Motor neuron (in vitro differentiated cells): ENCODE measurements around the gene FBXW2. TPM values are rescaled to one million over a fixed set of nuclear protein-coding genes. Genes with fewer than 3 reads are reported as not detected.
A peak's percentile ranks its signal among the peaks of the same experiment; 100 is the strongest.

Source experiments
- ATAC-seq, 8 experiments: fragments of 200-7000 bp; cut with Tn5 transposase; replicated peaks in 6 of 8; 2 replicates each; pipeline ENCODE4 v1.8.0; 2021; ENCODE audit warnings: mild to moderate bottlenecking in 8 of 8, moderate library complexity in 8 of 8
- H3K27ac ChIP-seq, 2 donors: fragments of 250-450 bp; sonication (Bioruptor Pico); 2 replicates each; pipeline ENCODE4 v1.9.0; 2021; ENCODE audit warnings: antibody characterized with exemption in 2 of 2, mild to moderate bottlenecking in 2 of 2, moderate library complexity in 1 of 2
- H3K4me1 ChIP-seq, 2 donors: fragments of 250-450 bp; sonication (Bioruptor Pico); replicated peaks in 1 of 2; 2 replicates each; pipeline ENCODE4 v1.6.1; 2021; ENCODE audit warnings: antibody characterized with exemption in 2 of 2, mild to moderate bottlenecking in 2 of 2, moderate library complexity in 1 of 2
- H3K4me3 ChIP-seq, 5 donors: fragments of 250-450 bp; sonication (Bioruptor Pico); 2 replicates each; pipeline ENCODE4 v1.9.0; 2021; ENCODE audit warnings: antibody characterized with exemption in 5 of 5, mild to moderate bottlenecking in 5 of 5, moderate library complexity in 4 of 5
- WGBS, 10 experiments: fragments of 450-650 bp; shearing (Covaris generic); methylation state at CpG; one replicate each; pipeline ENCODE4 v1.0.0; 2022; 5-methylcytosine and 5-hydroxymethylcytosine counted together
- in situ Hi-C, 9 experiments: fragments of 400-800 bp; cut with MboI; loops; one replicate each; pipeline ENCODE4 v1.15.0; 2021; ENCODE audit warnings: low sequenced_read_pairs in 9 of 9, low pct_unique_long_range_greater_than_20kb in 2 of 9; ENCODE audit not compliant: unreplicated experiment in 9 of 9
- total RNA-seq, 8 experiments: library from RNA; unstranded; fragments of 300-600 nt; gene quantifications; 2 replicates each; pipeline versions ENCODE4 v1.2.3 to v1.2.4, GENCODE V29; 2022

Gene FBXW2
- total RNA-seq, 8 experiments from 2014 or later: 13.7 to 72.2 (median 25.4) TPM

DNA sequence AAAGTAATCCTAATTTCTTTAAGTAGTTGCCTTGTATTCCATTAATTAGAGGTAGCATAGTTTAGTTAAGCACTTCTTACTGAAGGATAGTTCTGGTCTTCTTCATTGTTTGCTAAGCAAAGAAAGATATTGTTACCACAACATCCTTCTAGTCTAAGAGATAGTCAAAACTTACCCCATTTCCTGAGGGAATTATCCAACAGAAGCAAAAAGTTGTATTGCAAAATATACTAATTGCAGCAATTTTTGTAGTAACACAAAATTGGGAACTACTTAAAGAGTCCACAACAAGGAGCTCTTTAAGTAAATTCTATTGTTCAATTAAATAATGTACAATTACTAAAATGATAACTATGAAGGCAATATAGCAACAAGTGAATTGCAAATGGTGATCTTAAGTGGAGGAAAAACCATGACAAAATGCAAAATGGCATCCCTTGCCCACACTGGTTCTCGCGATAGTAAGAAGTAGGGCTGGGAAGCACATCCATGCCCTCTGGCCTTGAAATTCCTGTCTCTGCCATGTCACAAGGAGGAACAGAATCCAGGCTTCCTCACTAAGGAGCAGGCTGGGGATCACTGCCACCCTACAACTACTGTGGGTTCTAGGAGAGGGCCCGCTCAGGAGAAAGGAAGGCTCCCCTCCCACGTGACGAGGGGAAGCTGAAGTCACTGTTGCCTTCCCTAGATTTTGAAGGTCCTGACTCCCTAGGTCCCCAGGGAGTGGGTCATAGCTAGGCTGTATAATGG, 55.6 kb downstream of the FBXW2 start:
- in situ Hi-C loops: loop anchor here in 2 of 9 experiments (10.0 to 25.0 kb wide), 2 partner anchors 113 to 325 kb away; partner anchors contain the start of genes C5 (in 1 of the 2) and CNTRL (in 1 of the 2)
- no peak for ATAC-seq
- Histone ChIP-seq H3K27ac (no peak overlapping the region), H3K4me1 (no peaks in the 10 kb centered on the region), H3K4me3 (no peak overlapping the region)
- 87 to 100% (median 97%) methylated on average over 2 to 4 of the region's 5 CpGs; no CpG with 5 or more reads in 4 of the 10 experiments for WGBS, 10 experiments

DNA sequence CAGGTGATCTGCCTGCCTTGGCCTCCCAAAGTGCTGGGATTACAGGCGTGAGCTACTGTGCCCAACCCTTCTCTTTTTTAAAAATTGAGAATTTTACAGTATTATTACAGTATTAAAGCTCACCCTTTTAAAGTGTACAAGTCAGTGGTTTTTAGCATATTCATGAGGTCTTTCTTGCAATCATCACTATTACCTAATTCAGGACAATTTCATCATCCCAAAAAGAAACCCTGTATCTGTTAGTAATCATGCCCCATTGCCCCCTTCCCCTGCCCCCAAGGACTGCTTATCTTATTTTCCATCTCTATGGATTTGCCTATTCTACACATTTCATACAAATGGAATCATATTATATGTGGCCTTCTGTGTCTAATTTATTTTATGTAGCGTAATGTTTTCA, 56.3 kb downstream of the FBXW2 start:
- H3K27ac ChIP-seq: no peak overlapping the region
- WGBS, 10 experiments: 17 to 100% (median 86%) methylated on average over 1 to 2 of the region's 2 CpGs; no CpG with 5 or more reads in 1 of the 10 experiments
- ATAC-seq: no peak
- in situ Hi-C loops: loop anchor here in 2 of 9 experiments (10.0 to 25.0 kb wide), 2 partner anchors 112 to 325 kb away; partner anchors contain the start of genes C5 (in 1 of the 2) and CNTRL (in 1 of the 2)
- no peaks in the 10 kb centered on the region for H3K4me1 ChIP-seq
- no peak overlapping the region for H3K4me3 ChIP-seq

DNA sequence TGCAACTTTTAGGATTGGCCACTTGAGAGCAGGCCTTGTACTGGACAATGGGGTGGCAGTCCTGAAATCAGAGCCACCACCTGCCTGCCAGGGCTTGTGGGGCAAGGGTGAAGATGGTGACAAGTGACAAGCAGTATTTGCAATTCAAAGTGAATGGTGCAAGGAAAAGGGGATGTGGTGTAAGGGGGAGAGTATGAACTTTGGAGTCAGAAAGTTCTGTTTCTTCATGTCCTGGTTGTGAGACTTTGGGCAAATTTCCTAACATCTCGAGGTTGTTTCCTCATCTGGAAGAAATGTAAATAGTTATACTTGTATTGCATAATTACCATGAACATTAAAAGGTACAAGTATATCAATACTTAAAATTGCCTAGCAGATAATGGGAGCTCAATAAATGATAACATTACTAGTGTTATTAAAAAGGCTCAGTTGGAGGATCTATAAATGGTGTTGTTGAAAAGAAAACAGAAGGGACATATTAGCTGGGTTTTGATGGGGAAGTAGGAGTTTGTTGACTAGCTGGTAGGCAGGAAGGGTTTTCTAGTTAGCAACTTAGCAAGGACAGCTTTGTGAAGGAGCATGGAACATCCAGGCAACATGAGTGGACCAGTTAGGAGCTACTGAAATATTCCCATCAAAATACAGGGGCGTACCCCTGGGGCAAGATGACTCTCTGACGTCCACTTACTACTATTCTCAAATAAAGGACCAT, 57.6 kb downstream of the FBXW2 start:
- in situ Hi-C loops: loop anchor here in 2 of 9 experiments (10.0 to 25.0 kb wide), 2 partner anchors 111 to 327 kb away; partner anchors contain the start of genes C5 (in 1 of the 2) and CNTRL (in 1 of the 2)
- WGBS, 10 experiments: 0 to 100% (median 52%) methylated on average over 1 to 3 of the region's 3 CpGs; no CpG with 5 or more reads in 2 of the 10 experiments
- no peak overlapping the region for H3K27ac ChIP-seq
- peaks cover 4 to 6% of the 10 kb centered on the region in 2 donors for H3K4me1 ChIP-seq
- H3K4me3 ChIP-seq: no peak overlapping the region
- ATAC-seq: no peak

DNA sequence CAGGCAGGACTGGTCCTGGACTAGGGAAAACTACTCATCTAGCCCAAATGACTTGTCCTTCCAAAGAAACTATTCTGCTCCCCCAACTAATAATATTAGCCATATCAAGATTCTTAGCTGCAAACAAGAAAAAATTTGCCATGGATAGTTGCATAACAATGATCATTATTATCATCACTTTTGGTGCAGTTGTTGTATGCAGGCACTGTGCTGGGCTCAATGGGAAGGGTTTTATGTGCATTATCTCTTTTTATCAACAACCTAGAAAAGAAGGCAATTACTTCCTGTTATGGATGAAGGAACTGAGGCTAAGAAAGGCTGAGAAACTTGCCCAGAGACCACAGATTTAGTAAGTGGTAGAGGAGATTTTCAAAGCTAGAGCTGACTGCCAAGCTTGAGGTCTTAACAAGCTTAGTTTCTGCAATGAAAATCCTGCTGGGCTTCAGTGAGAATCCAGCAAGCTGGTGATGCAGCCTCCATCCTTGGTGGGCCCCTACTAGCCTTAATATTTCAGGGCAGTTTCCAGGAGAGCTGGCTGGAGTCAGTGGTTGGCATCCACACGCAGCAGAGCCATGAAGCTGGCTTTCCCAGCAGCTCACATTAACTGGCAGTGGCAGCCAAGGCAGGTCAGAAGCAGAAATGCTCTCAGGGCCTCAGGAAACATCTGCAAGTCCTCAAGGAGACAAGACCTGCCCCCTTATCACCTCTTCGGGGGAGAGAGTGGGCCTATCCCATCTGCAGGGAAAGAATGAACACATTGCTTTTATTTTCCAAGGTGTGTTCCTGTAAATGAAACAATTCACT, 58.4 kb downstream of the FBXW2 start:
- peak in 1 of 8 experiments; percentile 21 for ATAC-seq
- no peak overlapping the region for H3K4me3 ChIP-seq
- 60 to 90% (median 85%) methylated on average over 1 to 2 of the region's 2 CpGs; no CpG with 5 or more reads in 6 of the 10 experiments for WGBS, 10 experiments
- H3K27ac ChIP-seq: no peak overlapping the region
- peaks cover 5 to 7% of the 10 kb centered on the region in 2 donors for H3K4me1 ChIP-seq
- in situ Hi-C loops: loop anchor here in 2 of 9 experiments (10.0 to 25.0 kb wide), 2 partner anchors 110 to 327 kb away; partner anchors contain the start of genes C5 (in 1 of the 2) and CNTRL (in 1 of the 2)

DNA sequence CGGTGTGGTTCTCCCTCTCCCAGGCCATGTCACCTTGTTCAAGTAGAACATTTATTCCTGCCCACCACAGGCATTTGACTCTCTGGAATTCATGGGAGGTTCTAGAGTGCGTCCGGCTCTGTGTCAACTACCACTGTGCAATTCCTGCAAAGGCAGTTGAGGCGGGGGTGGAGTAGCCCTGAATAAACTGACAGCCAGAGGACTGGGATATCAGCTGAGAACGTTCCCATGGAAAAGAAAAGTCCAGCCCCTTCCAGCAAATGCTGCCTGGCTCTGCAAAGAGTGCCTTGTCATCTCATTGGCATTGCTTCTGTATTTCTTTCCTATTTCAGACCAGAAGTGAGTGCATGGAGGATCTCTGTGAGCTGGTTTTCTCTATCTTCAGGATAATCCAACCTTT, 60.0 kb downstream of the FBXW2 start:
- Histone ChIP-seq H3K4me1 (peaks cover 5 to 7% of the 10 kb centered on the region in 2 donors), H3K4me3 (no peak overlapping the region), H3K27ac (no peak overlapping the region)
- peak; percentile 43 to 95 (median 72) for ATAC-seq
- WGBS, 10 experiments: 17 to 100% (median 66%) methylated on average over 1 to 5 of the region's 5 CpGs; no CpG with 5 or more reads in 5 of the 10 experiments
- in situ Hi-C loops: loop anchor here in 2 of 9 experiments (10.0 to 25.0 kb wide), 2 partner anchors 108 to 329 kb away; partner anchors contain the start of genes C5 (in 1 of the 2) and CNTRL (in 1 of the 2)

DNA sequence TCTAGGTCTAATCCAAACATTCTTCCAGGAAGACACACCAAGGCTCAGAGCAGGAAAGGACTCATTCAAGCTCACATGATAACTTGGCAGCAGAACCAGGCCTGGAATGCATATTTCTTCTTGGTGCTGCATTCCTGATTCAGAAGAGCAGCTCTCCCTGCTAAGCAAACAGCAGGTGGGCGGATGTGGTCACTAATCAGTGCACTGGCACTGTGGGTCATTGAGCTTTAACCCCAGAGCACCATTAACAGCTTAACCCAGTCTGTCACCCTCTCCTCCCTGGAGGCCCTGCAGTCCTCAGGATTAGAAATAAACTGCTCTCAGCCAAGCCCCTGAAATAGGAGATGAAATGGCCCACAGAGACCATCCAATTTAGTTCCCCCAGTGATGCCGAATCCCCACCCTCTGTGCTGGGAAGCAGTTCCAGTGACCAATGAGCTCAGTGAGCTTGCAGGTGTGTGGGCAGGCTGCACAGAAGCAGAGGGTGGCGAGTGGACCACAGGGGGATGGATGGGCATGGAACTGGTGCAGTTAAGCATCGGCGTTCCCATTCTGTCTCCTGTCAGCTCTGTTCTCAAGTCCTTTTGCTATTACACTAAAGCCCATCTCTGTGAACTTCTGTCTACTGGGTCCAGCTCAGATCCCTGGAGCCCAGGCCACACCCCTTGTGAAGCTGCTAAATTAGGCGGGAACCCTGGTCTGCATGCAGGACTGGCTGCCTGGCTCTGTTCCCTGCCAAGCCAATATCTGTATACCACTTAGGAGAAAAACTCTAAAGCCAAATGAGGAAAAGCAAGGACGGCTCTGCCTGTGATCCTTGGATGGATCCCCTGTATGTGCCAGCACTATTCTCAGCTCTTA, 62.3 kb downstream of the FBXW2 start:
- in situ Hi-C loops: loop anchor here in 2 of 9 experiments (10.0 to 25.0 kb wide), 2 partner anchors 106 to 331 kb away; partner anchors contain the start of genes C5 (in 1 of the 2) and CNTRL (in 1 of the 2)

DNA sequence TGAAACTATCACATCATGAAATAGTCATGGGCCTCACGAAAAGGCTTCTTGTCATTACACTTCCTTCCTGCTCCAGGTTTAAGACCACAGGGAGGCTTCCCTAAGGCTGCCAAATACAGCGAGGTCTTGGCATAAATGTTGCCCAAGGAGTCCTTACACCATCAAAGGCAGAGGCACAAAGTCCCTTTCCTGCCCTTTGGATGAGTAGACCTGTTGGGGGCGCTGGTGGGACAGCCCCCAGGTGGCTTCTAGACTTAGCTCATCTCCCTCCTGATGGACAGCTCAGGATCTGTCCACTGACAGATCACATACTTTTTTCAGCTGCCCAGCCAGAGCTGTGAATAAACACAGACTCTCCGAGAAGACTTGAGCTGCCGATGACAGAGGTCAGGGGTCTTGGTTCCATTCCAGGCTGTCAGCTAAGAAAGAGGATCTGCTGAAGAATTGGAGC, 63.4 kb downstream of the FBXW2 start:
- no peak for ATAC-seq
- no peak overlapping the region for H3K27ac ChIP-seq
- no peak overlapping the region for H3K4me3 ChIP-seq
- H3K4me1 ChIP-seq: peaks cover 5 to 7% of the 10 kb centered on the region in 2 donors
- 17 to 100% (median 55%) methylated on average over 1 to 4 of the region's 5 CpGs; no CpG with 5 or more reads in 2 of the 10 experiments for WGBS, 10 experiments
- in situ Hi-C loops: loop anchor here in 2 of 9 experiments (10.0 to 25.0 kb wide), 2 partner anchors 105 to 332 kb away; partner anchors contain the start of genes C5 (in 1 of the 2) and CNTRL (in 1 of the 2)

More for the DNA sequence above, 62.3 kb downstream of the FBXW2 start:
- H3K4me3 ChIP-seq: no peak overlapping the region
- WGBS, 10 experiments: 14 to 80% (median 52%) methylated on average over 1 to 6 of the region's 7 CpGs; no CpG with 5 or more reads in 5 of the 10 experiments
- peaks cover 5 to 7% of the 10 kb centered on the region in 2 donors for H3K4me1 ChIP-seq
- ATAC-seq: peak in 7 of 8 experiments; percentile 37 to 83 (median 55)
- peak overlapping the region in 1 of 2 donors; percentile 44 for H3K27ac ChIP-seq

DNA sequence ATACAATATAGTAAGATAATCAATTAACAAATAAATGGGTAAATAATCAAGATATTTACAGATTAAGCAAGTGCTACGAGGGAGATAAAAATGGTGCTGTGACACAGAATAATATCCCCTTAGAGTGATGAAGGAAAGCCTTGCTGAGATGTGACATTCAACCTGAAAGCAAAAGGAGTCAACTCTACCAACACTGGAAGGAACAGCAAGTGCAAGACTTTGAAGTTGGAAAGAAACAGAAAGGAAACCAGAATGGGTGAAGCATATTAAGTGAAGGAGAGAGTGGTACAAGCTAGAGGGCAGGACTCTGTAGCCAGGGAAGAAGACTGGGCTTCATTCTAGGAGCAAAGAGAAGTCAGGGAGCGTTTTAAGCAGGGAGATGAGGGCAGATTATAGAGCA, 66.7 kb downstream of the FBXW2 start:
- no peak overlapping the region for H3K4me3 ChIP-seq
- no peak overlapping the region for H3K27ac ChIP-seq
- in situ Hi-C loops: loop anchor here in 1 of 9 experiments (25.0 kb wide), 1 partner anchor 336 kb away; the partner anchor contains the start of genes C5 and CNTRL
- no peak for ATAC-seq
- WGBS, 10 experiments: 18 to 100% (median 70%) methylated on average over 1 to 2 of the region's 2 CpGs
- H3K4me1 ChIP-seq: peaks cover 5 to 7% of the 10 kb centered on the region in 2 donors

DNA sequence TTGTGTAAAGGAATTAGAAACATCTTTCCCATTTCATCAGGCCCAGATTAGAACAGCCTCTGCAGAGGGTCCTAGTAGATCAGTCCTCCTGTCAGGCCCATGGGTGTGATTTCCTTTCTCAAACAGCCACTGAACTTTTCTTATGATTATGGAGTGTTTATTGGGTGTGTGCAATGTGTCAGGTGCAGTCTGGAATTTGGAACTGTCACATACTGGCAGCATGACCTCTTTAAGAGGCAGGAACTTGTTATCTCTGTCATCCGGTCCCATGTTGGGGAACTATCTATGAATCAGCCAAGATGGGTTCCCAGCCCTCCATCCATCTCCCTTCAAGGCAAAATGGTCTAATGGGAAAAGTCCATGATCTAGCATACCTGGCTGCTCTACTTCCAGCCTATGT, 67.3 kb downstream of the FBXW2 start:
- Histone ChIP-seq H3K4me3 (no peak overlapping the region), H3K27ac (no peak overlapping the region), H3K4me1 (peaks cover 5% of the 10 kb centered on the region in 2 donors)
- WGBS, 10 experiments: 71 to 100% (median 93%) methylated on average over 1 of the region's 1 CpG; no CpG with 5 or more reads in 6 of the 10 experiments
- in situ Hi-C loops: loop anchor here in 1 of 9 experiments (25.0 kb wide), 1 partner anchor 336 kb away; the partner anchor contains the start of genes C5 and CNTRL
- ATAC-seq: no peak

DNA sequence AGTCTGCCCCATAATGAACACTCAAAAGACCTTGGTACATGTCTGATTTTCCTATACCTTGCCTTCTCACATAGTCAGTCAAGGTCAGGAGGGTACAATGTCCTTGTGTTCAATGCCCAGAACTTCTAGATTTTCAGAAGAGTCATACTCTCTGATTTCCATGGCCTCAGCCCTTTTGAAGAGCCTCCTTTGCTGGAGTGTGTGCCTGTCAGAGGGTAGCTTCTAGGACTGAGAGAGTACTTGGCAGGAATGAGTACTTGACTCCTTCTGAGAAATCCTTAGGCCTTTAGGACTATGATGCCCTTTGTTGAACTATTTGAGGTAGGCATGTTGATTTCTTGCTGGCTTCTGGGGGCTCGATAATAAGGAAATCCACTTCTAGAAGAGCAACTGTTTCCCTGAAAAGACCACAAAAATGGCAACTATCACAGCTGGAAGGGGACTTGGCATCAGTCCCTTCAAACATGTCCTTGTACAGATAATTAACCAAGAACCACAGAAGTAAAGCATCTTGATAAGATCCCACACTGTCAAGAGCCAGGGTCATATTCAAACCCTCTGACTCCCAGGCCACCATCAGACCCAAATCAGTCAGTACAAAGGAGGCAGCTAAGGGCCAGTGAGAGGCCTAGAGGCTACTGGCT, 68.3 kb downstream of the FBXW2 start:
- no peaks in the 10 kb centered on the region for H3K4me1 ChIP-seq

More for the DNA sequence above, 68.3 kb downstream of the FBXW2 start:
- H3K27ac ChIP-seq: no peak overlapping the region
- ATAC-seq: no peak
- H3K4me3 ChIP-seq: no peak overlapping the region
- 83 to 100% methylated on average over 1 of the region's 1 CpG; no CpG with 5 or more reads in 8 of the 10 experiments for WGBS, 10 experiments
- in situ Hi-C loops: loop anchor here in 1 of 9 experiments (25.0 kb wide), 1 partner anchor 337 kb away; the partner anchor contains the start of genes C5 and CNTRL
